Vagina (tissue), 2 donors: ENCODE data around the gene SH3RF1.

Experiments
- CTCF ChIP-seq, 3 experiments: fragments of 450-650 bp in 2 of 3; fragments of 200-600 bp in 1 of 3; sonication (generic) in 1 of 3; IDR thresholded peaks; one replicate each; pipeline ENCODE4 v1.5.1; 2017 to 2019; ENCODE audit warnings: antibody characterized with exemption in 3 of 3, mild to moderate bottlenecking in 2 of 3, moderate library complexity in 2 of 3
- POLR2A ChIP-seq, 2 donors: fragments of 450-650 bp; IDR thresholded peaks; one replicate each; pipeline ENCODE4 v1.6.1; 2017; ENCODE audit warnings: antibody characterized with exemption in 2 of 2, mild to moderate bottlenecking in 2 of 2, moderate library complexity in 2 of 2
- POLR2AphosphoS5 ChIP-seq, 2 donors: sonication (generic); formaldehyde crosslinking; IDR thresholded peaks; one replicate each; pipeline ENCODE4 v1.9.0; 2017; ENCODE audit warnings: antibody characterized with exemption in 2 of 2, mild to moderate bottlenecking in 2 of 2, low read depth in 1 of 2; ENCODE audit not compliant: insufficient read depth in 1 of 2

- no peak for TF ChIP-seq POLR2A (IDR thresholded peaks at IDR 0.05)
- TF ChIP-seq CTCF (IDR thresholded peaks at IDR 0.05) = no peak
- TF ChIP-seq POLR2AphosphoS5 (IDR thresholded peaks at IDR 0.05; ENCODE audit: insufficient read depth in 1 of 2, low read depth in 1 of 2) = no peak
Observed at GRCh38 chr4:169160825-169161224, 109.9 kb downstream of the SH3RF1 start.
